Endothelial cell of umbilical vein (primary cell): ENCODE data around the gene KLHDC9. TPM values are rescaled to one million over a fixed set of nuclear protein-coding genes. Genes with fewer than 3 reads are reported as not detected.

Experiments used
- BruUV-seq: library from RNA; stranded (reverse); fragments of 400-500 nt; replicated peaks from 2 replicates; lab custom pipeline; 2021; lab: Mats Ljungman, UMichigan
- CTCF ChIA-PET: fragments of 300-600, 350-600 bp; sonication (Branson Sonifier 250); formaldehyde crosslinking; loops from one replicate; lab custom pipeline; 2021; ENCODE audit warnings: antibody characterized with exemption, inconsistent platforms; lab: Charles Lee
- POLR2A ChIA-PET: fragments of 300-600, 350-600 bp; sonication (Branson Sonifier 250); formaldehyde crosslinking; loops from one replicate; lab custom pipeline; 2021; ENCODE audit warnings: antibody characterized with exemption, inconsistent platforms; lab: Charles Lee
- DNase-seq: peaks from one replicate; pipeline ENCODE4 v3.0.0-alpha.2; 2011; ENCODE audit warnings: low read depth, low spot score
- FAIRE-seq: peaks from 2 replicates; lab custom pipeline; 2011; peaks lifted over from hg19 to GRCh38; lab: Jason Lieb, UNC
- H2AFZ ChIP-seq: 2 replicates; pipeline ENCODE4 v1.6.0; 2012; ENCODE audit warnings: low read depth, low read length, control low read depth, inconsistent platforms
- H3K27ac ChIP-seq: 2 replicates; pipeline ENCODE4 v1.5.1; 2011; ENCODE audit warnings: low read depth, mild to moderate bottlenecking, control low read depth, low read length, moderate library complexity; ENCODE audit not compliant: insufficient read depth
- H3K27me3 ChIP-seq, 2 experiments: 2 replicates each; pipeline versions ENCODE4 v1.6.0 to v1.6.1; 2011; ENCODE audit warnings: low read length in 2 of 2, mixed read lengths in 1 of 2; ENCODE audit not compliant: control insufficient read depth in 2 of 2, insufficient read depth in 2 of 2
- H3K36me3 ChIP-seq, 2 experiments: 2 replicates in 1 of 2; 3 replicates in 1 of 2; pipeline ENCODE4 v1.5.1; 2011; ENCODE audit warnings: low read length in 2 of 2, mild to moderate bottlenecking in 1 of 2, moderate library complexity in 1 of 2; ENCODE audit not compliant: control insufficient read depth in 2 of 2, insufficient read depth in 2 of 2; ENCODE audit errors: extremely low read depth in 1 of 2
- H3K4me1 ChIP-seq: 3 replicates; pipeline ENCODE4 v1.5.1; 2011; ENCODE audit warnings: mild to moderate bottlenecking, low read length; ENCODE audit not compliant: control insufficient read depth, insufficient read depth; ENCODE audit errors: extremely low read depth
- H3K4me2 ChIP-seq: 2 replicates; pipeline ENCODE4 v1.6.1; 2011; ENCODE audit warnings: low read length, control low read depth, mixed read lengths; ENCODE audit not compliant: insufficient read depth
- H3K4me3 ChIP-seq, 3 experiments: fragments of 200-600 bp in 1 of 3; sonication (generic), shearing (Covaris generic) in 1 of 3; replicated peaks in 1 of 3; 2 replicates each; pipeline ENCODE4 v1.5.1; 2011 to 2016; ENCODE audit warnings: control low read depth in 3 of 3, low read length in 3 of 3, mild to moderate bottlenecking in 2 of 3, inconsistent platforms in 1 of 3, low read depth in 1 of 3, moderate library complexity in 1 of 3; ENCODE audit not compliant: insufficient read depth in 1 of 3
- H3K79me2 ChIP-seq: 2 replicates; pipeline ENCODE4 v1.6.0; 2012; ENCODE audit warnings: low read length, inconsistent platforms; ENCODE audit not compliant: control insufficient read depth, insufficient read depth
- H3K9ac ChIP-seq: replicated peaks from 2 replicates; pipeline ENCODE3; 2011; ENCODE audit warnings: low read length, control low read depth; ENCODE audit not compliant: insufficient read depth; ENCODE audit errors: extremely low read depth
- H3K9me1 ChIP-seq: replicated peaks from 3 replicates; pipeline ENCODE4 v1.6.0; 2011; ENCODE audit warnings: mild to moderate bottlenecking, low read length; ENCODE audit not compliant: control insufficient read depth, insufficient read depth; ENCODE audit errors: extremely low read depth
- H3K9me3 ChIP-seq: replicated peaks from 2 replicates; pipeline ENCODE4 v1.5.1; 2012; ENCODE audit warnings: low read length, inconsistent platforms; ENCODE audit not compliant: control insufficient read depth, insufficient read depth
- H4K20me1 ChIP-seq: replicated peaks from 2 replicates; pipeline ENCODE3; 2011; ENCODE audit warnings: mild to moderate bottlenecking, low read length; ENCODE audit not compliant: control insufficient read depth, insufficient read depth; ENCODE audit errors: extremely low read depth
- CTCF ChIP-seq, 2 donors: IDR thresholded peaks; 1 replicate in 1 of 2; 2 replicates in 1 of 2; pipeline ENCODE4 v1.5.1; 2011; ENCODE audit warnings: low read length in 2 of 2, mild to moderate bottlenecking in 2 of 2, moderate library complexity in 2 of 2, control low read depth in 1 of 2, inconsistent platforms in 1 of 2, low read depth in 1 of 2; ENCODE audit not compliant: insufficient read depth in 1 of 2; ENCODE audit errors: extremely low read depth in 1 of 2
- EZH2 ChIP-seq: IDR thresholded peaks from 2 replicates; pipeline ENCODE4 v1.6.1; 2012; ENCODE audit warnings: borderline replicate concordance, low read depth, mild to moderate bottlenecking, moderate library complexity, low read length, inconsistent platforms; ENCODE audit not compliant: severe bottlenecking
- FOS ChIP-seq: IDR thresholded peaks from 2 replicates; pipeline ENCODE4 v1.6.1; 2011; ENCODE audit warnings: mild to moderate bottlenecking, low read length, moderate library complexity, borderline replicate concordance; ENCODE audit not compliant: insufficient read depth
- GATA2 ChIP-seq: IDR thresholded peaks from 2 replicates; pipeline ENCODE4 v1.7.0; 2011; ENCODE audit warnings: low read depth, mild to moderate bottlenecking, moderate library complexity, mixed read lengths, low read length; ENCODE audit not compliant: insufficient read length, insufficient read depth
- JUN ChIP-seq: IDR thresholded peaks from 2 replicates; pipeline ENCODE4 v1.6.1; 2011; ENCODE audit warnings: borderline replicate concordance, low read depth; ENCODE audit not compliant: insufficient read length, insufficient read depth
- MAX ChIP-seq: IDR thresholded peaks from 2 replicates; pipeline ENCODE4 v1.6.1; 2011; ENCODE audit not compliant: insufficient read depth, insufficient read length
- MYC ChIP-seq: IDR thresholded peaks from one replicate; pipeline ENCODE4 v1.6.1; 2011; ENCODE audit warnings: mild to moderate bottlenecking, low read depth, low read length
- POLR2A ChIP-seq: IDR thresholded peaks from 2 replicates; pipeline ENCODE4 v1.6.1; 2012; ENCODE audit warnings: low read depth, mild to moderate bottlenecking, control low read depth, low read length
- POLR2AphosphoS5 ChIP-seq: IDR thresholded peaks from 2 replicates; pipeline ENCODE4 v1.6.1; 2012; ENCODE audit warnings: low read depth, mild to moderate bottlenecking, control low read depth, low read length, moderate library complexity; ENCODE audit not compliant: insufficient read depth
- dilution Hi-C: fragments of 300-500 bp; cut with MboI; formaldehyde crosslinking; loops from one replicate; pipeline ENCODE4 v1.15.0; 2019; ENCODE audit warnings: low sequenced_read_pairs; ENCODE audit not compliant: extremely low pct_ligation_motif_present
- intact Hi-C: fragments of 100-400 bp; cut with micrococcal nuclease; formaldehyde crosslinking; loops from one replicate; pipeline ENCODE4 v1.10.0; 2022
- polyA plus RNA-seq, 4 experiments: library from polyadenylated mRNA; depleted of rRNA in 3 of 4; stranded (reverse) in 3 of 4; unstranded in 1 of 4; fragments of >200 nt; gene quantifications; 2 replicates each; pipeline versions ENCODE4 v1.2.1 to v1.2.3, GENCODE V29; 2011 to 2012; ENCODE audit warnings: missing spikeins in 1 of 4
- total RNA-seq: library from RNA; stranded (reverse); gene quantifications from 2 replicates; pipeline ENCODE4 v1.2.3, GENCODE V29; 2021

The KLHDC9 gene
- total and polyA plus RNA-seq, 2 donors (not counting 3 experiments of a cell fraction or from before 2014, with no cell fraction given), result 1.1 to 2.6 TPM

- Histone ChIP-seq H3K27me3 (no peaks in the 10 kb centered on the region), H3K79me2 (no peaks in the 10 kb centered on the region), H2AFZ (no peak overlapping the region), H4K20me1 (no peaks in the 10 kb centered on the region), H3K4me3 (no peak overlapping the region), H3K9me1 (no peaks in the 10 kb centered on the region), H3K9me3 (no peaks in the 10 kb centered on the region), H3K9ac (no peak overlapping the region), H3K4me1 (no peaks in the 10 kb centered on the region), H3K4me2 (no peak overlapping the region), H3K27ac (no peak overlapping the region), H3K36me3 (no peaks in the 10 kb centered on the region)
- DNase-seq (no peak), FAIRE-seq (no peak)
- ChIA-PET POLR2A (no interaction called here), CTCF (interaction anchor here (0.8 to 2.7 kb wide), 3 partner anchors 9 to 128 kb away, joined by 3 to 7 read pairs (median 3); no protein-coding TSS in a partner anchor)
- dilution Hi-C loops, result no loop called here
- intact Hi-C loops, result no loop called here
- TF ChIP-seq POLR2A (no peak), POLR2AphosphoS5 (no peak), MYC (no peak), JUN (no peak), FOS (no peak)
- no TSS peak for BruUV-seq
Measured at GRCh38 chr1:161079436-161080110, 18.6 kb upstream of the KLHDC9 start.

GRCh38 chr1:161080441-161081405, 17.4 kb upstream of the KLHDC9 start:
- H3K36me3 ChIP-seq, result no peaks in the 10 kb centered on the region
- H3K27me3 ChIP-seq, result no peaks in the 10 kb centered on the region
- no peak overlapping the region for H3K27ac ChIP-seq
- no peak overlapping the region for H3K4me3 ChIP-seq
- no peaks in the 10 kb centered on the region for H3K9me1 ChIP-seq
- DNase-seq, result no peak
- TF ChIP-seq GATA2 (no peak), POLR2AphosphoS5 (no peak), MYC (no peak), JUN (no peak), EZH2 (no peak), FOS (no peak), CTCF (IDR thresholded peaks at IDR 0.05; ENCODE audit: extremely low read depth in 1 of 2, insufficient read depth in 1 of 2, low read depth in 1 of 2, low read length in 2 of 2) (no peak), POLR2A (no peak), MAX (no peak)
- H3K4me1 ChIP-seq, result no peaks in the 10 kb centered on the region
- no peaks in the 10 kb centered on the region for H3K9me3 ChIP-seq
- CTCF ChIA-PET, result interaction anchor here (1.4 kb wide), 1 partner anchor 8 kb away, joined by 3 read pairs; no protein-coding TSS in a partner anchor
- POLR2A ChIA-PET, result no interaction called here
- FAIRE-seq, result no peak
- no peak overlapping the region for H3K4me2 ChIP-seq
- no peak overlapping the region for H3K9ac ChIP-seq
- no peaks in the 10 kb centered on the region for H4K20me1 ChIP-seq
- dilution Hi-C loops, result no loop called here
- intact Hi-C loops, result no loop called here
- no TSS peak for BruUV-seq
- no peaks in the 10 kb centered on the region for H3K79me2 ChIP-seq
- H2AFZ ChIP-seq, result no peak overlapping the region
